HepG2 (cell line): Measurements from ENCODE around the gene DOK7. TPM values are rescaled to one million over a fixed set of nuclear protein-coding genes. Genes with fewer than 3 reads are reported as not detected.

ENCODE experiments used
- ATAC-seq: fragments of 200-7000 bp; cut with Tn5 transposase; 3 replicates; pipeline ENCODE4 v1.9.1; 2020; ENCODE audit warnings: mild to moderate bottlenecking, moderate library complexity
- BruUV-seq: library from RNA; stranded (reverse); fragments of 400-500 nt; replicated peaks from 2 replicates; lab custom pipeline; 2021; lab: Mats Ljungman, UMichigan
- CTCF ChIA-PET: fragments of 300-600 bp; formaldehyde crosslinking; extraction: SDS; loops from one replicate; lab custom pipeline; 2021; ENCODE audit warnings: low total read pairs, inconsistent platforms, low intra/inter-chr PET ratio; lab: Yijun Ruan, JAX
- POLR2A ChIA-PET: fragments of 350-600 bp; sonication (Branson Sonifier 250); formaldehyde crosslinking; loops from one replicate; lab custom pipeline; 2020; ENCODE audit warnings: antibody characterized with exemption, inconsistent platforms; lab: Yijun Ruan, JAX
- DNase-seq: peaks from one replicate; pipeline ENCODE4 v3.0.0-alpha.2; 2015; ENCODE audit warnings: low spot score
- FAIRE-seq: peaks from 3 replicates; lab custom pipeline; 2011; peaks lifted over from hg19 to GRCh38; lab: Jason Lieb, UNC
- H2AFZ ChIP-seq: one replicate; pipeline ENCODE4 v1.6.1; 2011; ENCODE audit warnings: low read length, inconsistent platforms
- H3K27ac ChIP-seq: fragments of 300-600 bp; 3 replicates; pipeline ENCODE4 v1.8.0; 2011; ENCODE audit warnings: mixed run types, mild to moderate bottlenecking, mixed read lengths, low read length, inconsistent platforms; ENCODE audit not compliant: insufficient read depth; ENCODE audit errors: extremely low read length
- H3K27me3 ChIP-seq, 2 experiments: fragments of 200-600 bp in 1 of 2; 2 replicates in 1 of 2; 3 replicates in 1 of 2; pipeline versions ENCODE4 v1.6.0 to v1.8.0; 2011; ENCODE audit warnings: low read length in 2 of 2, mild to moderate bottlenecking in 2 of 2, moderate library complexity in 2 of 2, inconsistent platforms in 1 of 2; ENCODE audit not compliant: insufficient read depth in 2 of 2, control insufficient read depth in 1 of 2
- H3K36me3 ChIP-seq, 2 experiments: fragments of 200-600 bp in 1 of 2; replicated peaks in 1 of 2; 2 replicates in 1 of 2; 3 replicates in 1 of 2; pipeline versions ENCODE4 v1.5.1 to v1.8.0; 2011; ENCODE audit warnings: low read length in 2 of 2, inconsistent platforms in 1 of 2; ENCODE audit not compliant: insufficient read depth in 2 of 2, control insufficient read depth in 1 of 2
- H3K4me1 ChIP-seq: 2 replicates; pipeline ENCODE4 v1.5.1; 2012; ENCODE audit warnings: low read length, inconsistent platforms; ENCODE audit not compliant: insufficient read depth
- H3K4me2 ChIP-seq: 2 replicates; pipeline ENCODE4 v1.6.0; 2011; ENCODE audit warnings: low read depth, low read length, inconsistent platforms
- H3K4me3 ChIP-seq, 3 experiments: fragments of 200-600 bp in 1 of 3; sonication (generic), shearing (Covaris generic) in 1 of 3; replicated peaks in 1 of 3; 2 replicates each; pipeline ENCODE4 v1.5.1; 2011 to 2016; ENCODE audit warnings: low read length in 3 of 3, inconsistent platforms in 2 of 3, low read depth in 2 of 3, mild to moderate bottlenecking in 2 of 3, control low read depth in 1 of 3, mixed read lengths in 1 of 3; ENCODE audit not compliant: insufficient read depth in 1 of 3
- H3K79me2 ChIP-seq: one replicate; pipeline ENCODE4 v1.6.1; 2011; ENCODE audit warnings: low read length, inconsistent platforms; ENCODE audit not compliant: insufficient read depth
- H3K9ac ChIP-seq: 2 replicates; pipeline ENCODE4 v1.6.0; 2011; ENCODE audit warnings: mild to moderate bottlenecking, low read depth, low read length, inconsistent platforms; ENCODE audit not compliant: insufficient read depth
- H3K9me3 ChIP-seq: 2 replicates; pipeline ENCODE4 v1.5.1; 2012; ENCODE audit warnings: mild to moderate bottlenecking, low read length
- H4K20me1 ChIP-seq: 2 replicates; pipeline ENCODE4 v1.6.0; 2011; ENCODE audit warnings: inconsistent platforms, mild to moderate bottlenecking, low read length, moderate library complexity; ENCODE audit not compliant: insufficient read depth
- ADNP ChIP-seq: sonication (generic); formaldehyde crosslinking; IDR thresholded peaks from 2 replicates; pipeline ENCODE4 v1.4.0; 2020; ENCODE audit warnings: missing genetic modification reagents
- ATF7-NPFF ChIP-seq: sonication (generic); formaldehyde crosslinking; IDR thresholded peaks from 2 replicates; pipeline ENCODE4 v1.8.1; 2023; ENCODE audit warnings: mild to moderate bottlenecking, low read depth, missing genetic modification reagents, moderate library complexity
- FOXK1 ChIP-seq: sonication (generic); formaldehyde crosslinking; IDR thresholded peaks from 2 replicates; pipeline ENCODE4 v1.4.0; 2020; ENCODE audit warnings: low read depth, missing genetic modification reagents, borderline replicate concordance
- HNRNPUL1 ChIP-seq: fragments of 200-400 bp; formaldehyde crosslinking; IDR thresholded peaks from 2 replicates; pipeline ENCODE4 v1.6.1; 2017; ENCODE audit warnings: low read depth, mild to moderate bottlenecking, low read length, moderate library complexity
- JUNB ChIP-seq: sonication (generic); formaldehyde crosslinking; IDR thresholded peaks from 2 replicates; pipeline ENCODE4 v1.8.0; 2022; ENCODE audit warnings: missing genetic modification reagents, mild to moderate bottlenecking, borderline replicate concordance
- POLR2G ChIP-seq: fragments of 200-400 bp; formaldehyde crosslinking; IDR thresholded peaks from 2 replicates; pipeline ENCODE4 v1.6.1; 2018; ENCODE audit warnings: mild to moderate bottlenecking, low read depth, low read length, moderate library complexity
- SYNCRIP ChIP-seq: fragments of 200-400 bp; formaldehyde crosslinking; IDR thresholded peaks from 2 replicates; pipeline ENCODE4 v1.6.1; 2018; ENCODE audit warnings: mild to moderate bottlenecking, low read depth, low read length; ENCODE audit not compliant: insufficient read depth
- THYN1 ChIP-seq: sonication (generic); formaldehyde crosslinking; IDR thresholded peaks from 2 replicates; pipeline ENCODE4 v1.8.1; 2023; ENCODE audit warnings: low read depth, mild to moderate bottlenecking, moderate library complexity, missing genetic modification reagents, borderline replicate concordance
- ZNF296 ChIP-seq: sonication (generic); formaldehyde crosslinking; conservative IDR thresholded peaks from 2 replicates; pipeline ENCODE4 v1.5.0; 2020; ENCODE audit warnings: mild to moderate bottlenecking, missing genetic modification reagents
- ZNF775 ChIP-seq: sonication (generic); formaldehyde crosslinking; IDR thresholded peaks from 2 replicates; pipeline ENCODE4 v1.4.0; 2020; ENCODE audit warnings: missing genetic modification reagents, mild to moderate bottlenecking, moderate library complexity, borderline replicate concordance
- ZNF777 ChIP-seq: sonication (generic); formaldehyde crosslinking; IDR thresholded peaks from 2 replicates; pipeline ENCODE4 v1.4.0; 2020; ENCODE audit warnings: missing genetic modification reagents
- WGBS: methylation state at CpG from one replicate; pipeline ENCODE4 v1.1.6; 2017; ENCODE audit warnings: low lambda C conversion rate; 5-methylcytosine and 5-hydroxymethylcytosine counted together
- in situ Hi-C: cut with HindIII; loops from 2 replicates; pipeline ENCODE4 v1.10.0; 2017; ENCODE audit warnings: low pct_unique_long_range_greater_than_20kb; ENCODE audit not compliant: extremely low pct_ligation_motif_present
- intact Hi-C: fragments of 100-400 bp; cut with micrococcal nuclease; formaldehyde crosslinking; loops from one replicate; pipeline ENCODE4 v1.10.0; 2022; ENCODE audit not compliant: unreplicated experiment
- polyA plus RNA-seq, 8 experiments: library from polyadenylated mRNA; depleted of rRNA in 3 of 8; stranded (reverse) in 7 of 8; unstranded in 1 of 8; fragments of >200 nt; fragmentation: Illumina TruSeq in 4 of 8; extraction: Trizol in 4 of 8; gene quantifications; 2 replicates each; pipeline versions ENCODE4 v1.2.1 to v1.2.3, GENCODE V29; 2011 to 2016; ENCODE audit warnings: low read depth in 4 of 8, missing spikeins in 1 of 8, mixed read lengths in 1 of 8; ENCODE audit not compliant: insufficient read depth in 1 of 8
- total RNA-seq, 5 experiments: library from RNA; depleted of rRNA; stranded (reverse); fragments of >200 nt; fragmentation: Illumina TruSeq; extraction: Trizol; gene quantifications; 2 replicates each; pipeline ENCODE4 v1.2.3, GENCODE V29; 2016; ENCODE audit warnings: low read depth in 1 of 5
- TF ChIP-seq, protein P1 (sequence below): sonication (generic); formaldehyde crosslinking; IDR thresholded peaks from 2 replicates; pipeline ENCODE4 v1.5.1; 2020; ENCODE audit warnings: mild to moderate bottlenecking, missing genetic modification reagents, moderate library complexity

Gene DOK7
- total and polyA plus RNA-seq, 2 of the 13 experiments (the other 11 are each of a cell fraction or from before 2014, with no cell fraction given): 0.03 to 0.07 TPM

DNA sequence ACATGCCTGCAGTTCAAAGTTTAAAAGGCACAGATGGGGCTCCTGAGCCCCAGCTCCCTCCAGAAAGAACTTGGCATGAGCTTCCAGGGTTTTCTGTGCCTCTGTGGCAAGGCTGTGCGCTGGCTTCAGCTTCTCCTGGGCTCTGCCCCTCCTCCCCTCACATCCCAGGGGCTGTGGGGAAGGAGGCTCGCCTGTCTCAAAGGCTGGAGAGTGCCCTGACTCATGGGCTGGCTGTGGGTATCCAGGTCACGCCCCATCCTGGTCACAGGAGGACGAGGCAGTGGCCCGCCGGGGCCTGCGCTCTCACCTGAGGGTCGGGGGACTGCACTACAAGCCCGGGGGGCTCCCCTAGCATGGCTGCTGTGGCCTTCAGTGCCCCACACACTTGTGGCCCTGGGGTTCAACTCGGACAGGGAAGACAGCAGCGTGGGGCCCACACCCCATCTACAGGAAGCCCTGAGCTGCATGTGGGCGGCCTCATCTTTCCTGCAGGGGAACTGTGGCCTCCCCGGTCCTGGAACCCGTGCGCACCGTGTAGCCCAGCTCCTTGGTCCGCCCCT is 51.2 kb downstream of the DOK7 start:
- Histone ChIP-seq H3K36me3 (peaks cover 26 to 70% of the 10 kb centered on the region in 2 experiments), H3K27me3 (no peaks in the 10 kb centered on the region), H3K27ac (no peak overlapping the region), H3K4me1 (no peaks in the 10 kb centered on the region), H3K4me2 (no peak overlapping the region), H3K9ac (no peak overlapping the region), H3K9me3 (no peaks in the 10 kb centered on the region), H3K4me3 (no peak overlapping the region), H4K20me1 (no peaks in the 10 kb centered on the region), H2AFZ (no peak overlapping the region), H3K79me2 (no peaks in the 10 kb centered on the region)
- TF ChIP-seq, protein P1, sequence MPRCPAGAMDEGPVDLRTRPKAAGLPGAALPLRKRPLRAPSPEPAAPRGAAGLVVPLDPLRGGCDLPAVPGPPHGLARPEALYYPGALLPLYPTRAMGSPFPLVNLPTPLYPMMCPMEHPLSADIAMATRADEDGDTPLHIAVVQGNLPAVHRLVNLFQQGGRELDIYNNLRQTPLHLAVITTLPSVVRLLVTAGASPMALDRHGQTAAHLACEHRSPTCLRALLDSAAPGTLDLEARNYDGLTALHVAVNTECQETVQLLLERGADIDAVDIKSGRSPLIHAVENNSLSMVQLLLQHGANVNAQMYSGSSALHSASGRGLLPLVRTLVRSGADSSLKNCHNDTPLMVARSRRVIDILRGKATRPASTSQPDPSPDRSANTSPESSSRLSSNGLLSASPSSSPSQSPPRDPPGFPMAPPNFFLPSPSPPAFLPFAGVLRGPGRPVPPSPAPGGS (CRISPR knock-in tag): no peak
- TF ChIP-seq SYNCRIP (no peak), POLR2G (no peak), FOXK1 (CRISPR knock-in tag) (no peak), THYN1 (CRISPR knock-in tag) (no peak), ATF7-NPFF (CRISPR knock-in tag) (no peak), ADNP (no peak), ZNF777 (no peak), HNRNPUL1 (no peak), ZNF775 (CRISPR knock-in tag) (no peak), JUNB (CRISPR knock-in tag) (no peak), ZNF296 (CRISPR knock-in tag) (no peak)
- CTCF ChIA-PET: no interaction called here
- intact Hi-C loops (no loop called here), in situ Hi-C loops (no loop called here)
- POLR2A ChIA-PET: interaction anchor here (1.5 kb wide), 1 partner anchor 12 kb away, joined by 3 read pairs; no protein-coding TSS in a partner anchor
- FAIRE-seq (no peak), ATAC-seq (no peak), DNase-seq (no peak)
- WGBS: 97% methylated on average over 10 of the region's 17 CpGs
- BruUV-seq: no TSS peak
